Stomach (tissue), 9 donors: ENCODE measurements around the gene NARF. TPM values are rescaled to one million over a fixed set of nuclear protein-coding genes. Genes with fewer than 3 reads are reported as not detected.
"Not testable (repeated sequence)": the region's sequence is repeated elsewhere in the genome, so short reads cannot be mapped to it uniquely, and the experiment has no call there.

ENCODE experiments used
- DNase-seq, 2 donors: peaks; one replicate each; pipeline versions ENCODE4 v3.0.0 to v3.0.0-alpha.2; 2013 to 2019
- H3K27ac ChIP-seq, 5 donors: fragments of 200-600 bp in 4 of 5; sonication (generic) in 4 of 5; one replicate each; pipeline ENCODE4 v1.5.1; 2013 to 2019; ENCODE audit warnings: mild to moderate bottlenecking in 1 of 5, moderate library complexity in 1 of 5
- H3K27me3 ChIP-seq, 3 donors: fragments of 200-600 bp; sonication (generic); one replicate each; pipeline ENCODE4 v1.5.1; 2017 to 2019; ENCODE audit warnings: mixed run types in 1 of 3
- H3K36me3 ChIP-seq, 4 donors: fragments of 200-600 bp; sonication (generic); 1 replicate in 3 of 4; 2 replicates in 1 of 4; pipeline ENCODE4 v1.5.1; 2016 to 2019
- H3K4me1 ChIP-seq, 4 donors: fragments of 200-600 bp; sonication (generic); one replicate each; pipeline ENCODE4 v1.5.1; 2016 to 2019
- H3K4me3 ChIP-seq, 4 donors: fragments of 200-600 bp; sonication (generic) in 3 of 4; one replicate each; pipeline ENCODE4 v1.5.1; 2016 to 2019; ENCODE audit warnings: mild to moderate bottlenecking in 1 of 4
- H3K9me3 ChIP-seq, 4 donors: fragments of 200-600 bp; sonication (generic); one replicate each; pipeline ENCODE4 v1.5.1; 2016 to 2019
- EP300 ChIP-seq: sonication (generic); formaldehyde crosslinking; IDR thresholded peaks from one replicate; pipeline ENCODE4 v1.6.1; 2017; ENCODE audit warnings: antibody characterized with exemption
- POLR2A ChIP-seq, 4 donors: fragments of 450-650 bp; IDR thresholded peaks; one replicate each; pipeline ENCODE4 v1.6.1; 2016; ENCODE audit warnings: antibody characterized with exemption in 4 of 4, control low read depth in 2 of 4, mild to moderate bottlenecking in 1 of 4, moderate library complexity in 1 of 4
- POLR2AphosphoS5 ChIP-seq, 3 donors: sonication (generic); formaldehyde crosslinking; IDR thresholded peaks; one replicate each; pipeline ENCODE4 v1.6.1; 2016; ENCODE audit warnings: antibody characterized with exemption in 3 of 3
- WGBS, 5 donors: extraction: QIAGEN DNeasy Blood & Tissue Kit in 3 of 5; methylation state at CpG; one replicate each; pipeline versions ENCODE4 v1.1.5 to v1.1.7; 2013 to 2018; 5-methylcytosine and 5-hydroxymethylcytosine counted together
- intact Hi-C: fragments of 100-400 bp; cut with DNase I; formaldehyde crosslinking; loops from one replicate; pipeline ENCODE4 v1.15.1; 2023; ENCODE audit warnings: low total_unique reads
- polyA plus RNA-seq, 3 donors: library from polyadenylated mRNA; stranded (reverse); fragments of 200-250 nt; gene quantifications; one replicate each; pipeline ENCODE4 v1.2.3, GENCODE V29; 2013
- total RNA-seq, 5 donors: library from RNA; depleted of rRNA; stranded (reverse); fragments of >200 nt; gene quantifications; one replicate each; pipeline versions ENCODE4 v1.1.0 to v1.2.3, GENCODE V29; 2014 to 2016
- TF ChIP-seq, protein P1 (sequence below), 7 experiments: fragments of 450-650 bp in 4 of 7; fragments of 200-600 bp in 3 of 7; sonication (generic) in 3 of 7; IDR thresholded peaks; one replicate each; pipeline ENCODE4 v1.5.1; 2016 to 2019; ENCODE audit warnings: antibody characterized with exemption in 7 of 7, control low read depth in 2 of 7, mild to moderate bottlenecking in 1 of 7
- donor health status: healthy with polysubstance abuse.
- donor health status: Bipolar disorder and iron deficiency.
- donor health status: healthy.

NARF gene
- total and polyA plus RNA-seq, 8 donors = 29.4 to 83.9 (median 57.4) TPM

DNA sequence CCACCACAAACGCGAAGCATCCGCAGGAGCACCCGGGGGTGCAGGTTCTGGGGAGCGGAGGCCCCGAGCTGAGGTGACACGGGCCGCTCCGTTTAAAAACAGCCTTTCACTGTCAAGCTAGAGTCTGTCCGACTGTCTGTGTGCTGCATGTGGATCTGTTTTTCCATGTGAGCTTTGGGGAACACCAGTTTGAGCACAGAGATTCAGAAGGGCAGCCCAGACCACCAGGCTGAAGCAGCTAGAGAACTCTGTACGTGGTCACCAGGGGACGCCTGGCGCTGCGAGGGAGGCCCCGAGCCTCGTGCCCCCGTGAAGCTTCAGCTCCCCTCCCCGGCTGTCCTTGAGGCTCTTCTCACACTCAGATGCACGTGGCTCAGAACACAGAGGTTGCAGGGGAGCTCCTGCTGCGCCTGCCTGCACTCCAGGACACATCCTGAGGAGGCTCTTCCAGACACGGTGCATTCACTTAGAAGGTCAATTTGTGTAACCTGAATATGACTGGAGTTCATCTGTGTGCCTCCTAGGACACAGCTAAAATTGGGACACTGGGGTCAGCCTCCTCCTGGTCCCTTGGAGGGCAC, 45.3 kb downstream of the NARF start:
- DNase-seq = no peak
- H3K4me3 ChIP-seq = no peak overlapping the region
- TF ChIP-seq POLR2A (IDR thresholded peaks at IDR 0.05) (no peak), EP300 (no peak), POLR2AphosphoS5 (IDR thresholded peaks at IDR 0.05) (no peak)
- TF ChIP-seq, protein P1, sequence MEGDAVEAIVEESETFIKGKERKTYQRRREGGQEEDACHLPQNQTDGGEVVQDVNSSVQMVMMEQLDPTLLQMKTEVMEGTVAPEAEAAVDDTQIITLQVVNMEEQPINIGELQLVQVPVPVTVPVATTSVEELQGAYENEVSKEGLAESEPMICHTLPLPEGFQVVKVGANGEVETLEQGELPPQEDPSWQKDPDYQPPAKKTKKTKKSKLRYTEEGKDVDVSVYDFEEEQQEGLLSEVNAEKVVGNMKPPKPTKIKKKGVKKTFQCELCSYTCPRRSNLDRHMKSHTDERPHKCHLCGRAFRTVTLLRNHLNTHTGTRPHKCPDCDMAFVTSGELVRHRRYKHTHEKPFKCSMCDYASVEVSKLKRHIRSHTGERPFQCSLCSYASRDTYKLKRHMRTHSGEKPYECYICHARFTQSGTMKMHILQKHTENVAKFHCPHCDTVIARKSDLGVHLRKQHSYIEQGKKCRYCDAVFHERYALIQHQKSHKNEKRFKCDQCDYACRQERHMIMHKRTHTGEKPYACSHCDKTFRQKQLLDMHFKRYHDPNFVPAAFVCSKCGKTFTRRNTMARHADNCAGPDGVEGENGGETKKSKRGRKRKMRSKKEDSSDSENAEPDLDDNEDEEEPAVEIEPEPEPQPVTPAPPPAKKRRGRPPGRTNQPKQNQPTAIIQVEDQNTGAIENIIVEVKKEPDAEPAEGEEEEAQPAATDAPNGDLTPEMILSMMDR (IDR thresholded peaks at IDR 0.05) = no peak
- no peak overlapping the region for H3K27ac ChIP-seq
- H3K36me3 ChIP-seq = no peaks in the 10 kb centered on the region
- no peaks in the 10 kb centered on the region for H3K27me3 ChIP-seq
- H3K9me3 ChIP-seq = no peaks in the 10 kb centered on the region
- WGBS, 5 donors = 77 to 83% (median 80%) methylated on average over 16 to 21 of the region's 21 CpGs
- intact Hi-C loops = no loop called here
- peaks cover 0 to 1% (median 0%) of the 10 kb centered on the region in 4 donors for H3K4me1 ChIP-seq

DNA sequence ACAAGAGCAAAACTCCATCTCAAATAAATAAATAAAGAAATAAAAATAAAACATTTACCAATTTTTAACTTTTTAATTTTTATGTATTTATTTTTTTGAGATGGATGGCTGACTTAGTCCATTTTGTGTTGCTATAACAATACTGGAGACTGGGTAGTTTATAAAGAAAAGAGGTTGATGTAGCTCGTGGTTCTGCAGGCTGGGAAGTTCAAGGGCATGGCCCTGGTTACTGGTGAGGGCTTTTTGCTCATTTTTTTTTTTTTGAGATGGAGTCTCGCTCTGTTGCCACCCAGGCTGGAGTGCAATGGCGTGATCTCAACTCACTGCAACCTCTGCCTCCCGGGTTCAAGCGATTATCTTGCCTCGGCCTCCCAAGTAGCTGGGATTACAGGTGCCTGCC, 46.8 kb downstream of the NARF start:
- no peak overlapping the region for H3K27ac ChIP-seq
- no peak for DNase-seq
- no peaks in the 10 kb centered on the region for H3K4me1 ChIP-seq
- no peaks in the 10 kb centered on the region for H3K27me3 ChIP-seq
- no peaks in the 10 kb centered on the region for H3K36me3 ChIP-seq
- no peak overlapping the region for H3K4me3 ChIP-seq
- no peaks in the 10 kb centered on the region for H3K9me3 ChIP-seq
- no peak for TF ChIP-seq POLR2AphosphoS5 (IDR thresholded peaks at IDR 0.05)
- no peak for TF ChIP-seq EP300
- no peak for TF ChIP-seq POLR2A (IDR thresholded peaks at IDR 0.05)
- TF ChIP-seq, protein P1 (IDR thresholded peaks at IDR 0.05) = no peak
- intact Hi-C loops = no loop called here
- 91 to 97% (median 96%) methylated on average over 6 of the region's 6 CpGs for WGBS, 5 donors

DNA sequence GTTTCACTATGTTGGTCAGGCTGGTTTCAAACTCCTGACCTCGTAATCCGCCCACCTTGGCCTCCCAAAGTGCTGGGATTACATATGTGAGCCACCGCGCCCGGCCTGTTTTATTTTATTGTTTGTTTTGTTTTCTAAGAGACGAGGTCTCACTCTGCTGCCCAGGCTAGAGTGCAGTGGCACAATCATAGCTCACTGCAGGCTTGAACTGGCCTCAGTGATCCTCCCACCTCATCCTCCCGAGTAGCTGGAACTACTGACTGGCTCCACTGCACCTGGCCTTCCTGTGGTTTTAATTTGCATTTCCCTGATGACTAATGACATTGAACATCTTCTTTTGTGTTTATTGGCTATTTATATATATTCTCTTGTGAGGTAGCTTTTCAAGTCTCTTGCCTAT, 47.9 kb downstream of the NARF start:
- H3K36me3 ChIP-seq, H3K9me3 ChIP-seq, H3K27me3 ChIP-seq, intact Hi-C loops, DNase-seq, H3K27ac ChIP-seq, H3K4me3 ChIP-seq, H3K4me1 ChIP-seq: not testable (repeated sequence)
- 60 to 80% (median 71%) methylated on average over 7 of the region's 7 CpGs for WGBS, 5 donors

DNA sequence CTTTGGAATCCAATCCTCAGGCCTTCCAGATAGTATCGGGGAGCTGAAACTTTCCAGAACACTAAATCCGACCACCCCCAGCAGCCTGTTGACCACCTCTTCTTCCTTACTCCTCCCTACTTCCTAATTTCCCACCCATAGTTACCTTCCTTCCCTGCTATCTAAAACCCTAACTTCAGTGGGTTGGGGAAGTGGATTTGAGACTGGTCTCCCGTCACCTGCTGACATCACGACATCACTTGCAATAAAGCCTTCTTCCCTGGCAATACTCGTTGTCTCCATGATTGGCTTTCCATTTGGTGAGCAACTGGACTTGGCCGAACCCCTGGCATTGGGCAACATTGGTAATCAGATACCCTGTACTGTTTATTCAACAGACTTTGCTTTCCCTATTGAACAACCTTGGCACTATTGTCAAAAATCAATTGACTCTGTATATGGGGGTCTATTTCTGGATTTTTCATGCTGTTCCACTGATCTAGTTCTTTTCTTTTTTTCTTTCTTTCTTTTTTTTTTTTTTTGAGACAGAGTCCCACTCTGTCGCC, 49.2 kb downstream of the NARF start:
- Histone ChIP-seq H3K4me1 (no peaks in the 10 kb centered on the region), H3K36me3 (no peaks in the 10 kb centered on the region), H3K4me3 (no peak overlapping the region), H3K9me3 (no peaks in the 10 kb centered on the region), H3K27ac (no peak overlapping the region), H3K27me3 (no peaks in the 10 kb centered on the region)
- DNase-seq = no peak
- TF ChIP-seq, protein P1 (IDR thresholded peaks at IDR 0.05) = no peak
- no peak for TF ChIP-seq POLR2AphosphoS5 (IDR thresholded peaks at IDR 0.05)
- TF ChIP-seq POLR2A (IDR thresholded peaks at IDR 0.05) = no peak
- no peak for TF ChIP-seq EP300
- WGBS, 5 donors = 76 to 86% (median 83%) methylated on average over 7 of the region's 7 CpGs
- intact Hi-C loops = no loop called here

DNA sequence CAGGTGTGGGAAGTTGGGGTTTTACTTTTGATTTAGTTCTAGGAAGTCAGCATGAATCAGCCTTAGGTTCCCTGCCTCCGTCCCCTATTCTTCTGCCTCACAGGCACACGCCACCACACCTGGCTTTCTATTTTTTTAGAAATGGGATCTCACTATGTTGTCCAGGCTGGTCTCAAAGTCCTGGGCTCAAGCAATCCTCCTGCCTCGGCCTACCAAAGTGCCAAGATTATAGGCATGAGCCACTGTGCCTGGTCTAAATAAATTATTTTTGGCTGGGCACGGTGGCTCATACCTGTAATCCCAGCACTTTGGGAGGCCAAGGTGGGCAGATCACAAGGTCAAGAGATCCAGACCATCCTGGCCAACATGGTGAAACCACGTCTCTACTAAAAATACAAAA, 53.1 kb downstream of the NARF start:
- intact Hi-C loops, DNase-seq, H3K9me3 ChIP-seq, H3K27ac ChIP-seq, H3K4me1 ChIP-seq, H3K27me3 ChIP-seq, H3K4me3 ChIP-seq, H3K36me3 ChIP-seq: not testable (repeated sequence)
- 81 to 91% (median 81%) methylated on average over 5 of the region's 5 CpGs for WGBS, 5 donors

DNA sequence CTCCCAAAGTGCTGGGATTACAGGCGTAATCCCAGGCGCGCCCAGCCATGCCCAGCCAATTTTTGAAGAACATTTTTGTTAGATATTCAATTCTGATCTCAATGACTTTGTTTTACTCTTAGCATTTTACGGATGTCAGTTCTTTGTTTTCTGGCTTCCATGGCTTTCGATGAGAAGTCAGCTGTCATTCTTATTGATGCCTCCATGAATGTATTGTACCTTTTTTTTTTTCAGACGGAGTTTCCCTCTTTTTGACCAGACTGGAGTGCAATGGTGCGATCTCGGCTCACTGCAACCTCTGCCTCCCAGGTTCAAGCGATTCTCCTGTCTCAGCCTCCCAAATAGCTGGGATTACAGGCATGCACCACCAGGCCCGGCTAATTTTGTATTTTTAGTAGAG, 55.3 kb downstream of the NARF start:
- H3K27ac ChIP-seq, H3K4me3 ChIP-seq, H3K9me3 ChIP-seq, H3K36me3 ChIP-seq, H3K4me1 ChIP-seq, H3K27me3 ChIP-seq, DNase-seq, intact Hi-C loops: not testable (repeated sequence)
- 95 to 98% (median 97%) methylated on average over 10 of the region's 10 CpGs for WGBS, 5 donors
